DND-41 (cell line): ENCODE results near the gene SC5D.

Experiments used
- EZH2 ChIP-seq: IDR thresholded peaks from 3 replicates; pipeline ENCODE4 v1.6.1; 2012; ENCODE audit warnings: borderline replicate concordance, low read depth, mild to moderate bottlenecking, moderate library complexity, low read length, inconsistent platforms; ENCODE audit not compliant: severe bottlenecking
- TF ChIP-seq, protein P1 (sequence below): IDR thresholded peaks from 2 replicates; pipeline ENCODE4 v1.5.1; 2012; ENCODE audit warnings: borderline replicate concordance, low read length, moderate library complexity, mild to moderate bottlenecking; ENCODE audit not compliant: poor library complexity, severe bottlenecking; ENCODE audit errors: extremely low read depth

DNA sequence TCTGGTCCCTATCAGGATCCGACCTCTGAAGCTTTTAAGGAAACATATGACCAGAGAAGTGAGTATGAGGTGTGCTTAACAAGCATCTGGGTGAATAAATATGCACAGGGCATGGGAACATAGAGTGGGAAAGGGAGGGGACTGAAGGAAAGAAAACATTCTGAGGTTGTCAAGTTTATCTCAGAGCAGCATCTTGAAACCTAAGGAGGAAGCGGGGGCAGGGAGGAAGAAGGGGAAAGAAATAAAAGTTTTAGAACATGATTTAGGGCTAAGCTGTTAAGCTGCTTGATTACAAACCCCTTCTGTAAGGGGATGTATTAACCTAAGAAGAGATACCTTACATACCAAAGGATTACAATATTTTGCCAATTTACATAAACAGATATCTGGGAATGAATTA, 24.0 kb upstream of the SC5D start:
- TF ChIP-seq, protein P1, sequence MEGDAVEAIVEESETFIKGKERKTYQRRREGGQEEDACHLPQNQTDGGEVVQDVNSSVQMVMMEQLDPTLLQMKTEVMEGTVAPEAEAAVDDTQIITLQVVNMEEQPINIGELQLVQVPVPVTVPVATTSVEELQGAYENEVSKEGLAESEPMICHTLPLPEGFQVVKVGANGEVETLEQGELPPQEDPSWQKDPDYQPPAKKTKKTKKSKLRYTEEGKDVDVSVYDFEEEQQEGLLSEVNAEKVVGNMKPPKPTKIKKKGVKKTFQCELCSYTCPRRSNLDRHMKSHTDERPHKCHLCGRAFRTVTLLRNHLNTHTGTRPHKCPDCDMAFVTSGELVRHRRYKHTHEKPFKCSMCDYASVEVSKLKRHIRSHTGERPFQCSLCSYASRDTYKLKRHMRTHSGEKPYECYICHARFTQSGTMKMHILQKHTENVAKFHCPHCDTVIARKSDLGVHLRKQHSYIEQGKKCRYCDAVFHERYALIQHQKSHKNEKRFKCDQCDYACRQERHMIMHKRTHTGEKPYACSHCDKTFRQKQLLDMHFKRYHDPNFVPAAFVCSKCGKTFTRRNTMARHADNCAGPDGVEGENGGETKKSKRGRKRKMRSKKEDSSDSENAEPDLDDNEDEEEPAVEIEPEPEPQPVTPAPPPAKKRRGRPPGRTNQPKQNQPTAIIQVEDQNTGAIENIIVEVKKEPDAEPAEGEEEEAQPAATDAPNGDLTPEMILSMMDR, result no peak
- TF ChIP-seq EZH2, result no peak
